Middle frontal gyrus (tissue), 1 donor: ENCODE data around the gene COL13A1.

Source experiments
- DNase-seq: peaks from one replicate; pipeline ENCODE4 v3.0.0-alpha.2; 2015; ENCODE audit warnings: low spot score; ENCODE audit errors: extremely low spot score

COL13A1 gene

GRCh38 chr10:69963178-69963834 is 161.6 kb downstream of the COL13A1 start:
- no peak for DNase-seq

GRCh38 chr10:69963835-69964710 is 162.4 kb downstream of the COL13A1 start:
- DNase-seq = no peak

GRCh38 chr10:69965086-69965485 is 163.4 kb downstream of the COL13A1 start:
- DNase-seq = no peak

- no peak for DNase-seq
Measured at GRCh38 chr10:69965919-69966662, 164.4 kb downstream of the COL13A1 start.

- DNase-seq = no peak
Measured at GRCh38 chr10:69968830-69969229, 167.1 kb downstream of the COL13A1 start.

GRCh38 chr10:69969977-69970376 is 168.3 kb downstream of the COL13A1 start:
- no peak for DNase-seq

- DNase-seq = no peak
Measured at GRCh38 chr10:69972981-69973397, 171.3 kb downstream of the COL13A1 start.

GRCh38 chr10:69973678-69974077 is 172.0 kb downstream of the COL13A1 start:
- DNase-seq = no peak

GRCh38 chr10:69974551-69975155 is 172.9 kb downstream of the COL13A1 start:
- no peak for DNase-seq

GRCh38 chr10:69976795-69977546 is 175.3 kb downstream of the COL13A1 start:
- DNase-seq = no peak

- DNase-seq = no peak
Measured at GRCh38 chr10:69979174-69979573, 177.5 kb downstream of the COL13A1 start.

- no peak for DNase-seq
Measured at GRCh38 chr10:69980672-69981071, 179.0 kb downstream of the COL13A1 start.

GRCh38 chr10:69988094-69988493 is 186.4 kb downstream of the COL13A1 start:
- DNase-seq = no peak

GRCh38 chr10:69991151-69991550 is 189.4 kb downstream of the COL13A1 start:
- DNase-seq = no peak

- no peak for DNase-seq
Measured at GRCh38 chr10:69994262-69994661, 192.6 kb downstream of the COL13A1 start.

GRCh38 chr10:69996611-69997010 is 194.9 kb downstream of the COL13A1 start:
- DNase-seq = no peak

- no peak for DNase-seq
Measured at GRCh38 chr10:70000262-70000661, 198.6 kb downstream of the COL13A1 start.

- DNase-seq = no peak
Measured at GRCh38 chr10:70007116-70007820, 205.6 kb downstream of the COL13A1 start.
